Stimulated activated naive B cell treated with anti-CD40 and anti-IgM and Interleukin-4, amounts not matched to agents 10 μg/mL and 1 μg/mL and 100 μg/mL, for 72 hours (primary cell): ENCODE measurements around the gene CHN2.
"Not testable (repeated sequence)": the region's sequence is repeated elsewhere in the genome, so short reads cannot be mapped to it uniquely, and the experiment has no call there.

Source experiments
- ATAC-seq, 2 donors: fragments of 150-1000 bp; cut with Tn5 transposase; replicated peaks; 2 replicates each; pipeline ENCODE4 v1.10.0; 2021; ENCODE audit warnings: moderate library complexity in 1 of 2
- DNase-seq: peaks from one replicate; pipeline ENCODE4 v3.0.0; 2021
- H3K27ac Mint-ChIP-seq: one replicate; pipeline ENCODE4 v1.8.0; 2022; ENCODE audit warnings: mild to moderate bottlenecking, mixed read lengths
- H3K27me3 Mint-ChIP-seq, 2 donors: one replicate each; pipeline ENCODE4 v1.8.0; 2022; ENCODE audit warnings: mixed read lengths in 2 of 2
- H3K36me3 Mint-ChIP-seq, 2 donors: one replicate each; pipeline ENCODE4 v1.8.0; 2022; ENCODE audit warnings: mixed read lengths in 2 of 2, mild to moderate bottlenecking in 1 of 2
- H3K4me1 Mint-ChIP-seq, 2 donors: one replicate each; pipeline ENCODE4 v1.8.0; 2022; ENCODE audit warnings: mixed read lengths in 2 of 2, mild to moderate bottlenecking in 1 of 2
- H3K4me3 Mint-ChIP-seq, 2 donors: one replicate each; pipeline ENCODE4 v1.8.0; 2022; ENCODE audit warnings: mild to moderate bottlenecking in 2 of 2, mixed read lengths in 2 of 2, moderate library complexity in 1 of 2
- H3K9me3 Mint-ChIP-seq, 2 donors: one replicate each; pipeline ENCODE4 v1.8.0; 2022; ENCODE audit warnings: mixed read lengths in 2 of 2, mild to moderate bottlenecking in 1 of 2

CHN2 gene

DNA sequence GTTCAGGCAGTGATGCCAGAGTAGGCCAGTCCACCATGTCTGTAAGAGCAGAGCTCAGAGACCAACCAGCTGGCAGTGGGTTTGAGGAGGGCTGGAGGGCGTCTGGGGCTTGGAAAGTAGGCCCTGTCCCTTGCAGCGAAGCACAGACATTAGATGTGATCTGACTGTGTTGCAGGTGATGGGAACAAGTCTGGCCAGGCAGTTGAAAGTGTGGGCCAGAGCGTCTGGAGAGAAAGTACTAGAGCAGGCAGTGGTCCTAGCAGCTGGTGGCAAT is 53.3 kb downstream of the CHN2 start:
- Mint-ChIP-seq H3K9me3 (no peaks in the 10 kb centered on the region), H3K27ac (no peak overlapping the region), H3K27me3 (peaks cover 0 to 4% of the 10 kb centered on the region in 2 donors)

GRCh38 chr7:29248713-29249382 is 54.3 kb downstream of the CHN2 start:
- Mint-ChIP-seq H3K4me3 (no peak overlapping the region), H3K27ac (peak overlapping the region; percentile 15), H3K4me1 (peaks cover 19 to 30% of the 10 kb centered on the region in 2 donors), H3K9me3 (no peaks in the 10 kb centered on the region), H3K36me3 (no peaks in the 10 kb centered on the region), H3K27me3 (peaks cover 0 to 4% of the 10 kb centered on the region in 2 donors)
- ATAC-seq (no peak), DNase-seq (no peak)

More for the DNA sequence above, 53.3 kb downstream of the CHN2 start:
- Mint-ChIP-seq H3K4me1 (peaks cover 23 to 33% of the 10 kb centered on the region in 2 donors), H3K4me3 (no peak overlapping the region), H3K36me3 (no peaks in the 10 kb centered on the region)
- ATAC-seq (no peak), DNase-seq (no peak)

DNA sequence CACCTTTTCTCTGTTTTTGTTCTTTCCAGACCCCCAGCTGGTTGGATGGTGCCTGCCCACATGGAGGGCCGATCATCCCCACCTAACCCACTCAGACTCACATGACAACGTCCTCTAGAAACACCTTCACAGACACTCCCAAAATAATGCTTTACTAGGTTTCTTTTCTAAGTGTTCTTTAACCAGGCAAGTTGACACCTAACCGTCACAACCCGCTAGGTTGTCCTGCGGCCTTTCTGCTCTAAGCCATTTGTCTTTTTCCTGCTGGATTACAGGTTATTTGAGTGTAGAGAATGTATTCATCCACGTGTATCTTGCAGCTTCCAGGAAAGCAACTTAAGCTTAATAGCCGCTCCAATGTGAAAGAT is 54.8 kb downstream of the CHN2 start:
- ATAC-seq (no peak), DNase-seq (no peak)
- Mint-ChIP-seq H3K9me3 (no peaks in the 10 kb centered on the region), H3K36me3 (no peaks in the 10 kb centered on the region), H3K4me1 (peaks cover 13 to 25% of the 10 kb centered on the region in 2 donors), H3K27me3 (peaks cover 0 to 4% of the 10 kb centered on the region in 2 donors), H3K27ac (no peak overlapping the region), H3K4me3 (no peak overlapping the region)

- no peaks in the 10 kb centered on the region for H3K9me3 Mint-ChIP-seq
- ATAC-seq (no peak), DNase-seq (no peak)
- H3K27ac Mint-ChIP-seq, result no peak overlapping the region
- peaks cover 4 to 7% of the 10 kb centered on the region in 2 donors for H3K27me3 Mint-ChIP-seq
- H3K36me3 Mint-ChIP-seq, result no peaks in the 10 kb centered on the region
- H3K4me1 Mint-ChIP-seq, result peaks cover 10 to 20% of the 10 kb centered on the region in 2 donors
- H3K4me3 Mint-ChIP-seq, result no peak overlapping the region
These were observed 55.3 kb downstream of the CHN2 start for GRCh38 chr7:29249860-29250259.

DNA sequence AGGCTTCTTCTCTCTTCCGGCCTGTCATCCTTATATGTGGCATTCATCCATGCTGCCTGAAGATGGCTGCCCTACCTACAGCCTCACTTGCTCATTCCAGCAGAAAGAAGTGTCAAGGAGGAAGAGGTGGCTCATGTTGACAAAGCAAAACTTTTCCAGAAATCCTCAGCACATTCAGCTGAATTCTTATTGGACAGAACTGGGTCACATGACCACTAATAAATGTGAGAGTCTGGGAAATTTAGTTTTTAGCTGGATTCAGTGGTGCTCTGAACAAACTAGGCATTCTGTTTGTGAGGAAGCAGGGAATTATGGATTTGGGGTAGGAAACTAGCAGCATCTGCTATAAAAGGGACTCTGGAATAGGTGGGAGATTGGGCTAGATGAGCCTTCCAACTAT is 58.6 kb downstream of the CHN2 start:
- no peak overlapping the region for H3K27ac Mint-ChIP-seq
- no peak for ATAC-seq
- H3K36me3 Mint-ChIP-seq, result no peaks in the 10 kb centered on the region
- H3K27me3 Mint-ChIP-seq, result peaks cover 6 to 11% of the 10 kb centered on the region in 2 donors
- no peak overlapping the region for H3K4me3 Mint-ChIP-seq
- no peaks in the 10 kb centered on the region for H3K9me3 Mint-ChIP-seq
- H3K4me1 Mint-ChIP-seq, result peaks cover 7 to 11% of the 10 kb centered on the region in 2 donors
- DNase-seq, result no peak

- H3K27ac Mint-ChIP-seq, result no peak overlapping the region
- no peaks in the 10 kb centered on the region for H3K36me3 Mint-ChIP-seq
- H3K4me1 Mint-ChIP-seq, result no peaks in the 10 kb centered on the region
- ATAC-seq (peak in 1 of 2 donors; percentile 41), DNase-seq (no peak)
- H3K9me3 Mint-ChIP-seq, result no peaks in the 10 kb centered on the region
- H3K27me3 Mint-ChIP-seq, result peaks cover 6 to 11% of the 10 kb centered on the region in 2 donors
- no peak overlapping the region for H3K4me3 Mint-ChIP-seq
These were observed 60.0 kb downstream of the CHN2 start for GRCh38 chr7:29254591-29254990.

DNA sequence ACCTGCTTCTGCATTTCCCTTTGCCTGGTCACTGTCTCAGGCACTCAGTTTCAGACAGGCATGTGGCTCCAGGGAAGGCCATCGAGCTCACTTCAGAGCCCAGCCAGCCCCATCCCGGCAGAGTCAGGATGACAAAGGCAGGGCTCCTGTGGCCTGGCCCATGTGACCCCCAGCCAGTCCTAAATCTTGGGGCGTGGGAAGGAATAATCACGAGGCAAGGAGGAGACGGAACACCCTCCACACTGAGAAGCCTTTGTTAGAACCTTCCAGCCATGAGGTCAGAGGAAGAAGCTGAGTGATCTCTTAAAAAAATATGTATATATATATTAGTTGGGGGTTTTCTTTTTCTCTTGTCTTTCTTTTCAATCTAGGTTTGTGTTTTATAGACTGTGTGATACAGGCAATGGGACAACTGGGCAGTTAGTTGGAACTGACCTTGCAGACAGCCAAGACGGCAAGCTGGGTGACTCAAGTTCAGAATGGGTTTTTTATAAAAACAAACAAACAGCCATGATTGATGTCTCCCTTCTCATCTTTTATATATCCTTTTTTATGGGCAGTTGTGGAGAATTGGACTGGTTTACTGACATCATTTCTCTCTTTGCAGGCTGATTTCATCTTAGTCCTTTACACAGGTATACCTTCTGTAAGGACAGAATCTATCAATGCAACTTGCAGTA is 60.8 kb downstream of the CHN2 start:
- Mint-ChIP-seq H3K4me1 (no peaks in the 10 kb centered on the region), H3K27ac (no peak overlapping the region), H3K36me3 (no peaks in the 10 kb centered on the region), H3K4me3 (no peak overlapping the region), H3K9me3 (no peaks in the 10 kb centered on the region), H3K27me3 (peaks cover 6 to 11% of the 10 kb centered on the region in 2 donors)
- no peak for DNase-seq
- no peak for ATAC-seq

DNA sequence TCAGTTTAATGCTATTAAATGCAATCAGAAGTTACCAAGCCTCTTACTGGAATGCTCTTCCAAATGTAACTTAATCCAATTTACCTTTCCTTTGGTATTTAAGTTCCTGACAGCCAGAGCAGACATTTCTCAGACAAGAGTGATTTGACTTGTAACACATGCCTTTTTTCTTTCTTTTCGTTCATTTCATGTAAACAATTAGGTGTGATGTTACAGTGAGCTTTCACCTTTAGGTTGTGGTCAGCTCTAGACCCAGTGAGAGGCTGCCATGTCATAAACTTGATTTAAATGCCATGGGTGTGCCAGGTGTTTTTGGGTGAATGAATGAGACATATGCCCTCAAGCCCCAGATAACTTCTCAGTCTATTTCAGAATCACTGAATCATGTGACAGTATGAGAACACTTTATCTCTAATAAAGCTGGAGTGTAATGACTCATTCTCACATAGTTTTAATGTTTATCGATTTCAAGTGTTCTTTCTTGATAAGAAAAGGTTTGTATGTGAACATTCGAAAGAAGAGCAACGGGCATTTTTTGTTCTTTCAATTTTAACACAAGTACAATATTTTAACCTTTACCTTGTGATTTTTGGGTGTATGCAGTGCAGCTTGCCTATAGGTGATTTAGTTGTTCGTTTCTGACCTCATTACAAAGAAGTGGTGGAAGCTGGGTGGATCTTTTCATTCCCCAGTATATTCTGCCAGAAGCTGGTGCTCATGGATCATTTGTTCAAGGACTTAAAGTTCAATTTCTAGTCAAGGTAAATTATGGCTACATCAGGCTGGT is 61.5 kb downstream of the CHN2 start:
- no peak overlapping the region for H3K4me3 Mint-ChIP-seq
- H3K36me3 Mint-ChIP-seq, result no peaks in the 10 kb centered on the region
- no peaks in the 10 kb centered on the region for H3K4me1 Mint-ChIP-seq
- H3K27me3 Mint-ChIP-seq, result peaks cover 6 to 11% of the 10 kb centered on the region in 2 donors
- DNase-seq (no peak), ATAC-seq (no peak)
- no peaks in the 10 kb centered on the region for H3K9me3 Mint-ChIP-seq
- H3K27ac Mint-ChIP-seq, result no peak overlapping the region

- Mint-ChIP-seq H3K27me3 (peaks cover 6 to 11% of the 10 kb centered on the region in 2 donors), H3K36me3 (no peaks in the 10 kb centered on the region), H3K27ac (no peak overlapping the region), H3K4me3 (no peak overlapping the region), H3K9me3 (no peaks in the 10 kb centered on the region), H3K4me1 (no peaks in the 10 kb centered on the region)
- ATAC-seq (no peak), DNase-seq (no peak)
These were observed 62.1 kb downstream of the CHN2 start for GRCh38 chr7:29256693-29257002.

DNA sequence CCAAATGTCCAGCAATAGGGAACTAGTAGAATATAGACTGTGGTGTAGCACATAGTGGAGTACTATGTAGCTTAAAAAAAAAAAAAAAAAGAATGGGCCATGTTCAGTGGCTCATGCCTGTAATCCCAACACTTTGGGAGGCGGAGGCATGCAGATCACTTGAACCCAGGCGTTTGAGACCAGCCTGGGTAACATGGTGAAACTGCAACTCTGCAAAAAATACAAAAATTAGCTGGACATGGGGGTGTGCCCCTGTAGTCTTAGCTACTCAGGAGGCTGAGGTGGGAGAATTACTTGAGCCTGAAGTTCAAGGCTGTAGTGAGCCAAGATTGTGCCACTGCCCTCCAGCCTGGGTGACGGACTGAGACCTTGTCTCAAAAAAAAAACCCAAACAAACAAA is 64.4 kb downstream of the CHN2 start:
- H3K9me3 Mint-ChIP-seq, result no peaks in the 10 kb centered on the region
- H3K27me3 Mint-ChIP-seq, result peaks cover 6 to 11% of the 10 kb centered on the region in 2 donors
- ATAC-seq, result no peak
- H3K27ac Mint-ChIP-seq, result no peak overlapping the region
- H3K4me1 Mint-ChIP-seq, result no peaks in the 10 kb centered on the region
- DNase-seq, result no peak
- no peak overlapping the region for H3K4me3 Mint-ChIP-seq
- H3K36me3 Mint-ChIP-seq, result no peaks in the 10 kb centered on the region

GRCh38 chr7:29262191-29262917 is 67.8 kb downstream of the CHN2 start:
- H3K4me3 Mint-ChIP-seq, result no peak overlapping the region
- no peaks in the 10 kb centered on the region for H3K36me3 Mint-ChIP-seq
- H3K27me3 Mint-ChIP-seq, result peaks cover 0 to 4% of the 10 kb centered on the region in 2 donors
- no peak for ATAC-seq
- H3K9me3 Mint-ChIP-seq, result peaks cover 0 to 4% of the 10 kb centered on the region in 2 donors
- no peak for DNase-seq
- no peak overlapping the region for H3K27ac Mint-ChIP-seq
- no peaks in the 10 kb centered on the region for H3K4me1 Mint-ChIP-seq

- not testable (repeated sequence) for ATAC-seq, H3K27me3 Mint-ChIP-seq, H3K36me3 Mint-ChIP-seq, H3K4me3 Mint-ChIP-seq, H3K9me3 Mint-ChIP-seq, H3K27ac Mint-ChIP-seq, DNase-seq, H3K4me1 Mint-ChIP-seq
These were observed 69.1 kb downstream of the CHN2 start for GRCh38 chr7:29263601-29264207.

GRCh38 chr7:29265208-29265923 is 70.8 kb downstream of the CHN2 start:
- Mint-ChIP-seq H3K4me1 (no peaks in the 10 kb centered on the region), H3K27ac (no peak overlapping the region), H3K36me3 (no peaks in the 10 kb centered on the region), H3K4me3 (no peak overlapping the region), H3K9me3 (peaks cover 0 to 4% of the 10 kb centered on the region in 2 donors), H3K27me3 (peaks cover 0 to 5% of the 10 kb centered on the region in 2 donors)
- ATAC-seq (peak; percentile 39 to 62), DNase-seq (no peak)

GRCh38 chr7:29269935-29270334 is 75.4 kb downstream of the CHN2 start:
- Mint-ChIP-seq H3K27me3 (peaks cover 4 to 5% of the 10 kb centered on the region in 2 donors), H3K4me1 (peaks cover 0 to 7% of the 10 kb centered on the region in 2 donors), H3K9me3 (peaks cover 0 to 4% of the 10 kb centered on the region in 2 donors), H3K36me3 (no peaks in the 10 kb centered on the region), H3K4me3 (no peak overlapping the region), H3K27ac (no peak overlapping the region)
- DNase-seq (no peak), ATAC-seq (no peak)
